Fibroblast of the aortic adventitia (primary cell): Measurements from ENCODE around the gene SH3D21. TPM values are rescaled to one million over a fixed set of nuclear protein-coding genes. Genes with fewer than 3 reads are reported as not detected.
A peak's percentile ranks its signal among the peaks of the same experiment; 100 is the strongest.

Experiments used
- DNase-seq: peaks from one replicate; pipeline ENCODE4 v3.0.0-alpha.2; 2010; ENCODE audit warnings: low read depth
- H3K4me3 ChIP-seq: 2 replicates; pipeline ENCODE4 v1.5.1; 2011; ENCODE audit warnings: low read depth, mild to moderate bottlenecking, control low read depth, low read length, moderate library complexity
- total RNA-seq: library from RNA; depleted of rRNA; stranded (reverse); fragments of >200 nt; gene quantifications from 2 replicates; pipeline ENCODE4 v1.2.3, GENCODE V29; 2012; ENCODE audit warnings: low replicate concordance
- TF ChIP-seq, protein P1 (sequence below): IDR thresholded peaks from 2 replicates; pipeline ENCODE4 v1.5.1; 2011; ENCODE audit warnings: mild to moderate bottlenecking, low read length, control low read depth, inconsistent platforms; ENCODE audit not compliant: insufficient read depth

The SH3D21 gene
- total RNA-seq, 1 donor: 5.2 TPM

DNA sequence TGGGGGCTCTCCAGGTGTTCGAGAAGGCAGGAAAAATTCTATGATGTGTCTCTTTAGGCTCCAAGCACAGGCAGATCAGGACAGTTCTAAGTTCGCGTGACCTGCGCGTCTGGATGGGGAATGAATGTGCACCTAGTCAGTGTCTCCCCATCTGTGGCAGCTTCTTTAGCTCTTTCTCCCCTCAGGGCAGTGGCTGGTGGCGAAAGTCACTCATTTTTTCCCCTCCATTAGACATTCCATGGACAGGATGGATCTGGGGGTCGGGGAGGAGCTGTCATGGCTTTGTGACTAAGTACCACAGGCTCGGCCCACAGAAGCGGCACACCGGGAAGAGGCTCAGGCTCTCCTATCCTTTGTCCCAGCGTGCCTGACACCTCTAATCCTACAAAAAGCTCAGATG is 48.3 kb downstream of the SH3D21 start:
- no peak for DNase-seq
- TF ChIP-seq, protein P1, sequence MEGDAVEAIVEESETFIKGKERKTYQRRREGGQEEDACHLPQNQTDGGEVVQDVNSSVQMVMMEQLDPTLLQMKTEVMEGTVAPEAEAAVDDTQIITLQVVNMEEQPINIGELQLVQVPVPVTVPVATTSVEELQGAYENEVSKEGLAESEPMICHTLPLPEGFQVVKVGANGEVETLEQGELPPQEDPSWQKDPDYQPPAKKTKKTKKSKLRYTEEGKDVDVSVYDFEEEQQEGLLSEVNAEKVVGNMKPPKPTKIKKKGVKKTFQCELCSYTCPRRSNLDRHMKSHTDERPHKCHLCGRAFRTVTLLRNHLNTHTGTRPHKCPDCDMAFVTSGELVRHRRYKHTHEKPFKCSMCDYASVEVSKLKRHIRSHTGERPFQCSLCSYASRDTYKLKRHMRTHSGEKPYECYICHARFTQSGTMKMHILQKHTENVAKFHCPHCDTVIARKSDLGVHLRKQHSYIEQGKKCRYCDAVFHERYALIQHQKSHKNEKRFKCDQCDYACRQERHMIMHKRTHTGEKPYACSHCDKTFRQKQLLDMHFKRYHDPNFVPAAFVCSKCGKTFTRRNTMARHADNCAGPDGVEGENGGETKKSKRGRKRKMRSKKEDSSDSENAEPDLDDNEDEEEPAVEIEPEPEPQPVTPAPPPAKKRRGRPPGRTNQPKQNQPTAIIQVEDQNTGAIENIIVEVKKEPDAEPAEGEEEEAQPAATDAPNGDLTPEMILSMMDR: no peak

DNA sequence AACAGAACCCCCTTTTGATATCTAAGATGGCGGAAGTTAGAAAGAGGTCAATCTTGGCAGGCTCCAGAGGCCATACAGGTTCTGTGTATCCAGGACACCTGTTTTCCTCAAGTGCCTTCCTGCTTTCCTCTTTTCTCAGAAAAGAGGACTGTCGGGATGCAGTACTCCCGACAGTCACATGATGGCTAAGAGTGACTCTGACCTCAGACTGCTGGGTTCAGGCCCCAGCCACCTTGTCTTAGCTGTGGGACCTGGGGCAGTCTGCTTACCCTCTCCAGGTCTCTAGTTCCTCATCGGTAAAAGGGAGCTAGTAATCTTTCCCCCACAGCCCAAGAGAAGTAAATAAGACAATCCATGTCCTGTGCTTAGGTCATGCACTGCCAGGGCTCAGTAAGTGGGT is 49.6 kb downstream of the SH3D21 start:
- H3K4me3 ChIP-seq: no peak overlapping the region
- TF ChIP-seq, protein P1: no peak
- DNase-seq: no peak

More for the DNA sequence above, 48.3 kb downstream of the SH3D21 start:
- H3K4me3 ChIP-seq: no peak overlapping the region

DNA sequence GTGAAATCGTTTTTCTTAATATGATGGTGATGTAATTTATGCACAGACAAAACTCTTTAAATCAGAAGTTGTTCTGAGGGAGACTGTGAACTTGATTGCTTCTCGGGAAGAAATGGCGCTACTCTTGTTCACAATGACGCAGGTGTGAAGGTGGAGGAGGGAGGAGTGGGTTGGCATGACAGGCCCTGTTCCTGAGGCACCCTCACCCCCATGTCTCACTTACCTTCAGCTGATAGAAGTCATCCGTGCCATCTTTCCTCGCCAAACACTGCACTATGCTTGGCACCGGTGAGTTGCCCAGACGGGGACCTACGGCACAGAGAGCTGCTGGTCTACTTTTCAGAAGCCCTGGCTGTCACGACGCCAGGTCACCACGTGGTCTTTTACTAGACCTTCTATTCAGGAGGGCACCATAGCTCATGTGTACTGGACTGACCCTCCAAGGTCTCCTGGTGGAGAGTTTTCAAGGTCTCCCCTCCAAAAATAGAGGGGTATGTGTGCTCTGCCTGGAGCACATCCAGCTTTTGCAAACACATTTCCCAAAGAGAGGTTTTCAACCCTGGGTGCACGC is 52.4 kb downstream of the SH3D21 start:
- TF ChIP-seq, protein P1: no peak
- H3K4me3 ChIP-seq: no peak overlapping the region
- DNase-seq: no peak

DNA sequence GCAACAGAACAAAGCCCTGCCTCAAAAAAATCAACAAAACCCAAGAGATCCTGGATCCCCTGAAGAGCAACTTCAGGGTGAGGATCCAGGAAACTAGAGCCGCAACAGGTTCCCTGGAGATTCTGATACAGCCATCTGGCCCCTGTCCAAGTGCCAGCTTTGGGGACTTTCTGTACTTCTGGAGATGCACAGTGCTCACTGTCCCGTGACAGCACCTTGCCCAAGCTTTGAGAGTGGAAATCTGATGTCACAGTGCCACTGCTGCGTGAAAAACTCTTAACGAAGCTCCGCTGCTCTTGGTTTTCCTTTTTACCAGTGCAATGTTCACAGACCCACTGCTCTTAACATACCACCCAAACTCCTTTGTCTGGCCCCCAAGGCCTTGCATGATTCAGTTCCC is 53.2 kb downstream of the SH3D21 start:
- H3K4me3 ChIP-seq: no peak overlapping the region
- TF ChIP-seq, protein P1: no peak
- DNase-seq: no peak

DNA sequence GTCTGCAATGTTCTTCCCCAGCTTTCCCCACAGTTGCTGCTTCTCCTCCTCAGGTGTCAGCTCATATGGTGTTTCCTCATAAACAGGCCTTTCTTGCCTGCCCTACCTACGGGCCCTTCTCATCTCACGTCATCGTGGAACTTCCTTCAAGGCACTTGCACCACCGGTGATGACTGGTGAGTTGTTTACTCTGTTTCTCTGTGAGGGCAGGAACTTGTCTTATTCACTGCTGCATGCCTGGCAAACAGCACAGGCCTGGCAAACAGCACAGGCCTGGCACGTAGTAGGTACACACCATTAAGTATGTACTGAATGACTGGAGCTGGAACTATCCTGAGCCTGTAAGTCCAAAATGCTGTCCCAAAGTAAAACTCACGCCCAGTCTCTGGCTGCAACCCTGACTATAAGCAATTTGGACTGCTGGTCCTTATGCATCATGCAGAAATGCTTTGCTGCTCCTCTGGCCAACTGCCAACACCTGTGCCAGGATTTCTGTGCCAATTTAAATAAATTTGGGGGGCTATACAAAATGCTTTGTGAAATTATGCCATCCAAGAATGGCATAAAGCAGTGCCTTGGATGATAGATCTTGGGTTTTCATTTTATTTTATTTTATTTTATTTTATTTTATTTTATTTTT is 53.9 kb downstream of the SH3D21 start:
- DNase-seq: no peak
- H3K4me3 ChIP-seq: no peak overlapping the region
- TF ChIP-seq, protein P1: no peak

DNA sequence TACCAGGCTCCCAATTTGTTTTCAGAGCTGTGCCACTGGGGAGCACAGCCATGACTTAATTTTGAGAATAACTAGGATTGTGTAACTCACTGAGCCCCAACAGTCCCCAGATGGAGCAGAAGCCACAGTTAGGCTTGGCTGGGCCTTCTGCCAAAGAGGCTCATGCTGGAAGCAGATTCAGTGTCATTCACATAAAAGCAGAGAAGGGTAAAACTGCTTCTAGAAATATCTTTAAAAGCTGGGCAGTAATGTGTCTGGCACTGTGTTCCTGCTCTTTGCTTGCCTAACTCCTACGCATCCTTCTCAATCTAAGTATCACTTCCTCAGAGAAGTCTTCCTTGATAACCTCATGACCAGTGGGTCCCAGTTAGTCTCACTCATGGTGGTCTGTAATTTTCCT is 59.2 kb downstream of the SH3D21 start:
- no peak overlapping the region for H3K4me3 ChIP-seq
- TF ChIP-seq, protein P1: no peak
- peak; percentile 56 for DNase-seq
